Measurements from ENCODE around the gene RFFL.

DNA sequence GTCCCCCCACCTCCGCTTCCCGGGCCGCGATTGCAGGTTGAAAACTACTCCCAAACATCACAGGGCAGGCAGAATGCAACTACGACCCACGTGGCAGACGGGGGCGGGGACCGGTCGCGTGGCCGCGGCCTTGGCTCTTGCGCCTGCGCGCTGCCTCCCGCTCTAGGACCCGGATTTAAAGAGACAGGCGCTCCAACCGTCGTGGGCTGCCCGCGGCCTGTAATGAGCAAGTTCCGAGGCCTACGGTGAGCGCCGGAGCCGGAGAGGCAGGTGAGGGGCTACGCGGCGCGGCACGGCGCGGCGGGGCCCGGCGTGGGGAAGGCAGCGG lies 83.2 kb downstream of the RFFL start, which contains the start of gene LIG3:
- TF ChIP-seq EZH2 (IDR thresholded peaks at IDR 0.05; ENCODE audit: borderline replicate concordance, low read length): no peak
- TF ChIP-seq, protein P1, sequence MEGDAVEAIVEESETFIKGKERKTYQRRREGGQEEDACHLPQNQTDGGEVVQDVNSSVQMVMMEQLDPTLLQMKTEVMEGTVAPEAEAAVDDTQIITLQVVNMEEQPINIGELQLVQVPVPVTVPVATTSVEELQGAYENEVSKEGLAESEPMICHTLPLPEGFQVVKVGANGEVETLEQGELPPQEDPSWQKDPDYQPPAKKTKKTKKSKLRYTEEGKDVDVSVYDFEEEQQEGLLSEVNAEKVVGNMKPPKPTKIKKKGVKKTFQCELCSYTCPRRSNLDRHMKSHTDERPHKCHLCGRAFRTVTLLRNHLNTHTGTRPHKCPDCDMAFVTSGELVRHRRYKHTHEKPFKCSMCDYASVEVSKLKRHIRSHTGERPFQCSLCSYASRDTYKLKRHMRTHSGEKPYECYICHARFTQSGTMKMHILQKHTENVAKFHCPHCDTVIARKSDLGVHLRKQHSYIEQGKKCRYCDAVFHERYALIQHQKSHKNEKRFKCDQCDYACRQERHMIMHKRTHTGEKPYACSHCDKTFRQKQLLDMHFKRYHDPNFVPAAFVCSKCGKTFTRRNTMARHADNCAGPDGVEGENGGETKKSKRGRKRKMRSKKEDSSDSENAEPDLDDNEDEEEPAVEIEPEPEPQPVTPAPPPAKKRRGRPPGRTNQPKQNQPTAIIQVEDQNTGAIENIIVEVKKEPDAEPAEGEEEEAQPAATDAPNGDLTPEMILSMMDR (conservative IDR thresholded peaks at IDR 0.05 in 1 of 2, IDR thresholded peaks at IDR 0.05 in 1 of 2; ENCODE audit: extremely low read depth in 1 of 2, insufficient read depth in 1 of 2, low read depth in 1 of 2, low read length in 2 of 2): no peak
